ENCODE data around the gene SLC44A2. TPM values are rescaled to one million over a fixed set of nuclear protein-coding genes. Genes with fewer than 3 reads are reported as not detected.

The SLC44A2 gene
- total and polyA plus RNA-seq, 2 of the 13 experiments (the other 11 are each of a cell fraction or from before 2014, with no cell fraction given): 2.4 to 5.6 TPM

DNA sequence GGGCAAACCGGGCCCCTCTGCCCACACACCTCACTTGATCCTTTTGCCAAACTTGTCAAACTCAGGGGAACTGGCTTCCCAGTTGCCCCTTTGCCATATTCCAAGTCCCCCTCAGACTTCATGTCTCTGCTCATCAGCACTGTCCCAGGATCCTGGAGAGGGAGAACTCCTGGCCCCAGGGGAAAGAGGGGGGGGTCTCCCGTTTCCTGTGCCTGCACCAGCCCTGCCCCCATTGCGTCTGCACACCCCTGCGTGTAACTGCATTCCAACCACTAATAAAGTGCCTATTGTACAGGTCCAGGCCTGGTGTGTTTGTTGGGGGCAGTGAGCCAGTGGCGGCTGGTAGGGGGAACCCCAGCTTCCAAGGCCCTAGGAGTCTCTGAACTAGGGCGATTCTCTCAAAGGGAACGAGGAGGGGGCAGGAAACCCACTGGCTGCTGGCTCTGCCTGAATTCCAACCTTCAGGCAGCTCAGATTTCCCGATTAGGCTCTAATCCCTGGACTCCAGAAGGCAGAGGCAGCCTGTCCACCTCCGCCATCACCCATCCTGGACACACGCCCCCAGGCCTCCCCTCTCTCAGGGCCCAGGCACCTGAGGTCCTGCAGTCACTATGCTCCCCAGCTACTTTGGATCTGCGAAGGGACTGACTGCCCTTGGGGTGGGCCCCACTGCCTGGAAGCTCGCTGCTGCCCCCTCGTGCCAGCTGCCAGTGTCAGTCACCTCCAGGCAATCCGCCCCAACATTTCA is 19.1 kb downstream of the SLC44A2 start (continued):
- TF ChIP-seq ZFP41 (CRISPR knock-in tag; IDR thresholded peaks at IDR 0.05; ENCODE audit: borderline replicate concordance) (no peak), REXO4 (CRISPR knock-in tag; IDR thresholded peaks at IDR 0.05; ENCODE audit: borderline replicate concordance) (no peak), SMARCC2 (IDR thresholded peaks at IDR 0.05) (no peak)

DNA sequence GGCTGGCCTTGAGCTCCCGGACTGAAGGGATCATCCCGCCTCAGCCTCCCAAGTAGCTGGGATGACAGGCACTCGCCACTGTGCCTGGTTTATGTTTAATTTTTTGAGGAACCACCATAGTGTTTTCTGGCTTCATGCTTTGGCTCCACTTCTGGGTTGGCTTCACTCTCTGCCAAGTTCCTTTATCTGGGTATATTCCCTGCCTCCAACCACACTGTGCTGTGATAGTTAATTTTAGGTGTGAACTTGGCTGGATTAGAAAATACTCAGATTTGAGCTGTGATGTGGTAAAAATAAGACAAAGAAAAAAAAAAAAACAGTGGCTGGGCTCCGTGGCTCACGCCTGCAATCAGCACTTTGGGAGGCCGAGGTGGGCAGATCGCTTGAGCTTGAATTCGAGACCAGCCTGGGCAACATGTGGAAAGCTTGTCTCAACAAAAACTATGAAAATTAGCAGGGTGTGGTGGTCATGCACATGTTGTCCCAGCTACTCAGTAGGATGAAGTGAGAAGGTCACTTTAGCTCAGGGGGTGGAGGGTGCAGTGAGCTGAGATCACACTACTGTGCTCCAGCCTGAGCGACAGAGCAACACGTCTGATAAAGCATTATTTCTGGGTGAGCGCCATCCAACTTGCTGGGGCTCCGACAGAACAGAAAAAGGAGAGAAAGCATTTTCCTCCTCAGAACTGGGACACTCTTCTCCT is 21.3 kb downstream of the SLC44A2 start:
- ATAC-seq (no peak), DNase-seq (ENCODE audit: low spot score) (no peak), FAIRE-seq (no peak)
- peak overlapping the region; percentile 50 for H2AFZ ChIP-seq (ENCODE audit: low read length)
- ChIA-PET CTCF (ENCODE audit: low intra/inter-chr PET ratio, low total read pairs) (no interaction called here), POLR2A (interaction anchor here (0.6 to 2.1 kb wide), 4 partner anchors 44 to 144 kb away, joined by 3 to 6 read pairs (median 4); partner anchors contain the start of gene KEAP1)
- H3K4me1 ChIP-seq (ENCODE audit: insufficient read depth, low read length): peaks cover 60% of the 10 kb centered on the region
- 42% methylated on average over 11 of the region's 12 CpGs for WGBS (ENCODE audit: low lambda C conversion rate)
- in situ Hi-C loops (cut with HindIII; ENCODE audit: extremely low pct_ligation_motif_present, low pct_unique_long_range_greater_than_20kb) (no loop called here), intact Hi-C loops (cut with micrococcal nuclease; ENCODE audit: unreplicated experiment) (no loop called here)
- BruUV-seq (replicated peaks): no TSS peak
- no peak overlapping the region; a peak in 2 of 6 replicates for H3K4me3 ChIP-seq (replicated peaks in 1 of 3; ENCODE audit: insufficient read depth in 1 of 3, low read depth in 2 of 3, low read length in 3 of 3)
- H3K79me2 ChIP-seq (ENCODE audit: insufficient read depth, low read length): no peaks in the 10 kb centered on the region
- H3K27ac ChIP-seq (ENCODE audit: extremely low read length, insufficient read depth, low read length): no peak overlapping the region
- peak overlapping the region; percentile 33 for H3K4me2 ChIP-seq (ENCODE audit: low read depth, low read length)
- no peaks in the 10 kb centered on the region for H4K20me1 ChIP-seq (ENCODE audit: insufficient read depth, low read length)
- TF ChIP-seq ZBTB38 (CRISPR knock-in tag; IDR thresholded peaks at IDR 0.05) (0 out of 2 replicates have a peak, but pooled peaks have one; percentile 18), ZNF121 (CRISPR knock-in tag; IDR thresholded peaks at IDR 0.05) (no peak)
- H3K36me3 ChIP-seq (replicated peaks in 1 of 2; ENCODE audit: control insufficient read depth in 1 of 2, insufficient read depth in 2 of 2, low read length in 2 of 2): no peaks in the 10 kb centered on the region
- no peaks in the 10 kb centered on the region for H3K27me3 ChIP-seq (ENCODE audit: control insufficient read depth in 1 of 2, insufficient read depth in 2 of 2, low read length in 2 of 2)
- H3K9ac ChIP-seq (ENCODE audit: insufficient read depth, low read depth, low read length): peak overlapping the region; percentile 6; the same call in 1 of the 2 replicates
- no peaks in the 10 kb centered on the region for H3K9me3 ChIP-seq (ENCODE audit: low read length)

Data from HepG2 (cell line).